ENCODE measurements around the gene HS3ST4. TPM values are rescaled to one million over a fixed set of nuclear protein-coding genes. Genes with fewer than 3 reads are reported as not detected.

The HS3ST4 gene
- total RNA-seq, 4 donors from 2014 or later = 0.49 to 1.4 (median 0.64) TPM; not detected in 1

DNA sequence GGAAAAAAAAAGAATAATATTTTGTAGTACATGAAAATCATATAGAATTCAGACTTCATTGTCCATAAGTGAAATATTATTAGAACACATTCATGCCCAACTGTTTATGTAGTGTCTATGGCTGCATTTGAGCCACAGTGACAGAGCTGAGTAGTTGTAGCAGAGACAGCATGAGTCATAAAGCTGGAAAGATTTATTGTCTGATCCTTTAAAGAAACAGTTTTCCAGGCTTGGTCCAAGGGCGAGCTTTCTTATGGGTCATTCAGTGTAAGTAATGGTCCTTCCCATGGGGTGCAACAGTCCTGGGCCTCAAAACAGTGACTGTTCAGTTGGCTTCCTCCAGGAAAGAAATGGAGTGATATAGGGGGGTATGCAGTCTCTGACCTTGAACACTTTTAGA, 260.2 kb downstream of the HS3ST4 start:
- no peak overlapping the region for H3K4me3 ChIP-seq
- WGBS = 53% methylated on average over 1 of the region's 1 CpG
- H3K27me3 ChIP-seq = no peaks in the 10 kb centered on the region
- no peak for DNase-seq (ENCODE audit: low spot score in 2 of 2)
- peaks cover 6% of the 10 kb centered on the region for H3K9me3 ChIP-seq
- H3K4me1 ChIP-seq = no peaks in the 10 kb centered on the region
- no peak for TF ChIP-seq POLR2AphosphoS5 (IDR thresholded peaks at IDR 0.05)
- no peak for TF ChIP-seq POLR2A (IDR thresholded peaks at IDR 0.05)
- TF ChIP-seq EP300 (IDR thresholded peaks at IDR 0.05) = no peak
- TF ChIP-seq, protein P1, sequence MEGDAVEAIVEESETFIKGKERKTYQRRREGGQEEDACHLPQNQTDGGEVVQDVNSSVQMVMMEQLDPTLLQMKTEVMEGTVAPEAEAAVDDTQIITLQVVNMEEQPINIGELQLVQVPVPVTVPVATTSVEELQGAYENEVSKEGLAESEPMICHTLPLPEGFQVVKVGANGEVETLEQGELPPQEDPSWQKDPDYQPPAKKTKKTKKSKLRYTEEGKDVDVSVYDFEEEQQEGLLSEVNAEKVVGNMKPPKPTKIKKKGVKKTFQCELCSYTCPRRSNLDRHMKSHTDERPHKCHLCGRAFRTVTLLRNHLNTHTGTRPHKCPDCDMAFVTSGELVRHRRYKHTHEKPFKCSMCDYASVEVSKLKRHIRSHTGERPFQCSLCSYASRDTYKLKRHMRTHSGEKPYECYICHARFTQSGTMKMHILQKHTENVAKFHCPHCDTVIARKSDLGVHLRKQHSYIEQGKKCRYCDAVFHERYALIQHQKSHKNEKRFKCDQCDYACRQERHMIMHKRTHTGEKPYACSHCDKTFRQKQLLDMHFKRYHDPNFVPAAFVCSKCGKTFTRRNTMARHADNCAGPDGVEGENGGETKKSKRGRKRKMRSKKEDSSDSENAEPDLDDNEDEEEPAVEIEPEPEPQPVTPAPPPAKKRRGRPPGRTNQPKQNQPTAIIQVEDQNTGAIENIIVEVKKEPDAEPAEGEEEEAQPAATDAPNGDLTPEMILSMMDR (IDR thresholded peaks at IDR 0.05) = no peak
- no peaks in the 10 kb centered on the region for H3K36me3 ChIP-seq
- no peak overlapping the region for H3K27ac ChIP-seq

DNA sequence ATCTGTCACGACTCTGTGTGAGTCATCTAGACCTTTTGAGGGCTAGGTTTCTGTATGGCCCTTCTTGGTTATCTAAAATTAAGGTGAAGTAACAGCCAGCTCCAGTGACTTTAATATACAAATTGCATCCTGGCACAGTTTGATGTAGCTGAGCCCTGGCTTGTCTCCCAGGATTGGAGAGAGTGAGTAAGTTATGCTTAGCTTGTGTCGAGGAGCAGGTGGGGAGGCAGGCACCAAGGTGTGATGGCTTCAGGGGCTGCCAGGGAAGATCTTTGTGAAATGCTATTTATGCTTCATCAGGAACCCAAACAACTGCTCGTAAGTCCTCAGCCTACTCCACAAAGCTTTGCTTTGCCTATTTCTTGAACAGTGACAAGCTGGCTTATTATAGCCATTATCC, 261.2 kb downstream of the HS3ST4 start:
- Histone ChIP-seq H3K27ac (no peak overlapping the region), H3K4me1 (no peaks in the 10 kb centered on the region), H3K36me3 (no peaks in the 10 kb centered on the region), H3K9me3 (no peaks in the 10 kb centered on the region), H3K4me3 (no peak overlapping the region), H3K27me3 (no peaks in the 10 kb centered on the region)
- DNase-seq (ENCODE audit: low spot score in 2 of 2) = no peak
- WGBS = 86% methylated on average over 3 of the region's 3 CpGs
- TF ChIP-seq POLR2AphosphoS5 (IDR thresholded peaks at IDR 0.05) (no peak), POLR2A (IDR thresholded peaks at IDR 0.05) (no peak), EP300 (IDR thresholded peaks at IDR 0.05) (no peak)
- TF ChIP-seq, protein P1 (IDR thresholded peaks at IDR 0.05) = no peak

DNA sequence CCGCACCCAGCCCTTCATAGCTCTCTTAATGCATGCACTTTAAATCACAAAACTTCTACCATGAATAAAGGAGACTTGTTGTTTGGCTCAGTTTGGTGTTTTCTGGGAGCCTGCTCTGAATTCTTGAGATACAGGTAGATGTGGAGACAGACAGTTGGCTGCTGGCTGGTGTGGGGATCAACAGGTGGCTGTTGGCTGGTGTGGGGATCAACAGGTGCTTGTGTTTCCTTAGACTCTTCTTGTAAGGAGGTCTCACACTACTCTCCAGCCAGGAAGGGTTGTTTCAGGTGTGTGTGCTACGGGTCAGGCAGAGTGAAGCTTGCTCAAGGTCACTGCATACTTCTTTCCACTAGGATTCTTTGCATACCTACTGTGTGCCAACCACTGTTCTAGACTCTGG, 265.9 kb downstream of the HS3ST4 start:
- Histone ChIP-seq H3K27ac (no peak overlapping the region), H3K9me3 (no peaks in the 10 kb centered on the region), H3K4me3 (no peak overlapping the region), H3K27me3 (no peaks in the 10 kb centered on the region), H3K36me3 (no peaks in the 10 kb centered on the region), H3K4me1 (no peaks in the 10 kb centered on the region)
- no peak for DNase-seq (ENCODE audit: low spot score in 2 of 2)
- WGBS = 89% methylated on average over 2 of the region's 2 CpGs
- TF ChIP-seq, protein P1 (IDR thresholded peaks at IDR 0.05) = no peak
- TF ChIP-seq POLR2A (IDR thresholded peaks at IDR 0.05) = no peak
- no peak for TF ChIP-seq POLR2AphosphoS5 (IDR thresholded peaks at IDR 0.05)
- no peak for TF ChIP-seq EP300 (IDR thresholded peaks at IDR 0.05)

DNA sequence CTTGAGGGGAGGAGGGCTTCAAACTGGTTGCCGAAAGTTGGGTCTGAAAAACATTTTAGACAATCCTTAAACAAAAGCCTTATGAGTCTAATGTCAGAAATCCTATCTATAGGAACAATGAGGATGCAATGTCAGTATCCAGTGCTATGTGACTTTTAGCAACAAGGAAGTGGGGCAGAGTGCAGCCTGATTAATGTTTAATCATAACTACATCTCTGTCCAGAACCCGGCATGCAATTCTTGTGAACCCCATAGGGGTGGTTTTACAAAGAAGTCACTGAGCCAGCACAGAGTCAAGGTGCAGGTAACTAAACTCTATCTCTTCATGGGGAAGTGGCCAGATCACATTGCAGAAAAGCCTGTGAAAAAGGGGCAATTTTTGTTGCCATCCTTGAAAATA, 267.5 kb downstream of the HS3ST4 start:
- no peak overlapping the region for H3K27ac ChIP-seq
- WGBS = 84% methylated on average over 2 of the region's 2 CpGs
- no peaks in the 10 kb centered on the region for H3K36me3 ChIP-seq
- DNase-seq (ENCODE audit: low spot score in 2 of 2) = no peak
- no peak overlapping the region for H3K4me3 ChIP-seq
- TF ChIP-seq EP300 (IDR thresholded peaks at IDR 0.05) (no peak), POLR2AphosphoS5 (IDR thresholded peaks at IDR 0.05) (no peak), POLR2A (IDR thresholded peaks at IDR 0.05) (no peak)
- TF ChIP-seq, protein P1 (IDR thresholded peaks at IDR 0.05) = no peak
- no peaks in the 10 kb centered on the region for H3K27me3 ChIP-seq
- H3K9me3 ChIP-seq = no peaks in the 10 kb centered on the region
- H3K4me1 ChIP-seq = no peaks in the 10 kb centered on the region

DNA sequence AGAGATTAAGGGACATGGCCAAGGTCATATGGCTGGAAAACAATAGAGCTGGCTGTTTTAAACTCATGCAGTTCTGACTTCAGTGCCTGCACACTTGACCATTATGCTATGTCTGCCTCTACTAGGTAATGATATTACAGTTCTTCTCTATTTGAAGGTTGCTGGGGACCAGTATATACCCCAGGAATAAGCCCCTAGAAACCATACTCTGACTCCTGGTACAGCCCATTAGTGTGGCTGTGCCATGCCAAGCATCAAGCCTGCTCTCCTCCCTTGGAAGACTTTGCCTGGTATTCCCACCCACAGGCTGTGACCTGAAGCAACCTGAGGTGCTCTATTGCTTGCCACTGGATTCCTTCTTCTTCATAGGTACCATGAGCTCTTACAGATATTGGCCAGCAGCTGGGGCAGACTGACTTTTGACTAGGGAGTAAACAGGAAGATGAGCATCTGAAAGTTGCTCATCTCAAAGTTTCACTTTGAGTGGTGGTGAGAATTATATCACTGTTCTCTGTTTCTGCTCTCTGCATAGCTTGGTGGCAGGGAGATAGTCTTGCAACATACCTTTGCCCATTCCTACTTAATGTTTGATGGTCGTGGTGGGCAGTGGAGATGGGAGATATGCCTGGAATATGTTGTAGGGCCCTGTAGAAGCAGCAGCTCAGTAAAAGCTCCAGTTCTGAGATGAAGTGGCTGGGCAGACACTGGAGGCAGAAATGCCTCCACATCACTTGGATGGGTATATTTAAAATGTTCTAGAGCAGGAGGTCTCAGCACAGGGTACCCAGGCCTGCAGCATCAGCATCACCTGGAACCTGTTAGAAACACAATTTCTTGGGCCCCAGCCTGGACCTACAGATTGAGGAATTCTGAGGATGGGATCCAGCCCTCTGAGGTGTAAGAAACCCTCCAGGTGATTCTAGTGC, 274.7 kb downstream of the HS3ST4 start:
- Histone ChIP-seq H3K27ac (no peak overlapping the region), H3K4me3 (no peak overlapping the region), H3K4me1 (no peaks in the 10 kb centered on the region), H3K27me3 (no peaks in the 10 kb centered on the region), H3K9me3 (no peaks in the 10 kb centered on the region), H3K36me3 (no peaks in the 10 kb centered on the region)
- 53% methylated on average over 1 of the region's 1 CpG for WGBS
- no peak for TF ChIP-seq POLR2AphosphoS5 (IDR thresholded peaks at IDR 0.05)
- TF ChIP-seq EP300 (IDR thresholded peaks at IDR 0.05) = no peak
- TF ChIP-seq POLR2A (IDR thresholded peaks at IDR 0.05) = no peak
- TF ChIP-seq, protein P1 (IDR thresholded peaks at IDR 0.05) = no peak
- DNase-seq (ENCODE audit: low spot score in 2 of 2) = no peak

Measured in suprapubic skin (tissue), 4 donors.